Endometrial microvascular endothelial cells (primary cell): ENCODE results near the gene MRPL10. TPM values are rescaled to one million over a fixed set of nuclear protein-coding genes. Genes with fewer than 3 reads are reported as not detected.
"Not testable (repeated sequence)": the region's sequence is repeated elsewhere in the genome, so short reads cannot be mapped to it uniquely, and the experiment has no call there.

Experiments used
- in situ Hi-C: cut with HindIII; loops from 2 replicates; pipeline ENCODE4 v1.10.0; 2017; ENCODE audit warnings: low sequenced_read_pairs, low pct_unique_long_range_greater_than_20kb; ENCODE audit errors: inconsistent ontology term
- total RNA-seq: library from RNA; depleted of rRNA; stranded (reverse); fragments of >200 nt; gene quantifications from one replicate; pipeline ENCODE4 v1.2.3, GENCODE V29; 2015; ENCODE audit errors: inconsistent ontology term

The MRPL10 gene
- total RNA-seq, 1 donor from 2014 or later = 41.9 TPM

DNA sequence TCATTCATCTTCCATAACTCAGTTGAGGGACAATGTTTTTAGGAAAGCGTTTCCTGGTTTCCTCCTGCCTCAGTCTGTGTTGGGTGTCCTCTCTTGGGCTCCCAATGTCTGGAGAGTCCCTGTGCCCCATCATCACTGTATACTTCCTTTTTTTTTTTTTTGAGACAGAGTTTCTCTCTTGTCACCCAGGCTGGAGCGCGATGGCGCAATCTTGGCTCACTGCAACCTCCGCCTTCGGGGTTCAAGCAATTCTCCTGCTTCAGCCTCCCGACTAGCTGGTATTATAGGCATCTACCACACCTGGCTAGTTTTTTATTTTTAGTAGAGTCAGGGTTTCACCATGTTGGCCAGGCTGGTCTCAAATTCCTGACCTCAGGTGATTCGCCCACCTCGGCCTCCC, 57.7 kb downstream of the MRPL10 start:
- in situ Hi-C loops = not testable (repeated sequence)

Other genes starting within 250 kb of the MRPL10 start
- 488 TPM for gene KPNB1, start 181.6 kb downstream of the MRPL10 start, total RNA-seq
- gene TBKBP1, start 137.4 kb downstream of the MRPL10 start, total RNA-seq = 39.1 TPM
- not detected for gene TBX21, start 98.3 kb downstream of the MRPL10 start, total RNA-seq
- 13.6 TPM for gene OSBPL7, start 9.7 kb downstream of the MRPL10 start, total RNA-seq
- gene LRRC46, start 129 bp upstream of the MRPL10 start, total RNA-seq = not detected
- gene SCRN2, start 9.7 kb upstream of the MRPL10 start, total RNA-seq = 32.3 TPM
- 0.56 TPM for gene SP6, start 19.6 kb upstream of the MRPL10 start, total RNA-seq
- gene SP2, start 64.7 kb upstream of the MRPL10 start, total RNA-seq = 1.4 TPM
- 42.4 TPM for gene PNPO, start 110.0 kb upstream of the MRPL10 start, total RNA-seq
- not detected for gene PRR15L, start 126.3 kb upstream of the MRPL10 start, total RNA-seq
- gene CDK5RAP3, start 139.6 kb upstream of the MRPL10 start, total RNA-seq = 60.1 TPM
- 18.2 TPM for gene COPZ2, start 206.3 kb upstream of the MRPL10 start, total RNA-seq
- gene NFE2L1, start 216.8 kb upstream of the MRPL10 start, total RNA-seq = 115 TPM